SK-N-MC (cell line): ENCODE results near the gene PROK1.

Source experiments
- EZH2 ChIP-seq: fragments of 200-600 bp; sonication (generic); IDR thresholded peaks from one replicate; pipeline ENCODE4 v1.6.1; 2017; ENCODE audit warnings: antibody characterized with exemption
- POLR2AphosphoS5 ChIP-seq: IDR thresholded peaks from 2 replicates; pipeline ENCODE4 v1.6.1; 2012; ENCODE audit warnings: mild to moderate bottlenecking, low read depth, low read length, borderline replicate concordance

GRCh38 chr1:110433213-110433612 is 17.7 kb upstream of the PROK1 start:
- TF ChIP-seq EZH2 (no peak), POLR2AphosphoS5 (no peak)
